Trophoblast cell (in vitro differentiated cells and primary cell): ENCODE data around the gene SAMD11.

Source experiments
- DNase-seq, 2 donors: peaks; one replicate each; pipeline ENCODE4 v3.0.0-alpha.2; 2016
- H2AFZ ChIP-seq: 2 replicates; pipeline ENCODE4 v1.6.1; 2013; ENCODE audit warnings: low read length, moderate library complexity, mild to moderate bottlenecking; ENCODE audit not compliant: insufficient read depth, poor library complexity
- H2AK5ac ChIP-seq: 2 replicates; pipeline ENCODE4 v1.6.1; 2013; ENCODE audit warnings: mild to moderate bottlenecking, low read length
- H2BK120ac ChIP-seq: 2 replicates; pipeline ENCODE4 v1.6.1; 2013; ENCODE audit warnings: low read length, mild to moderate bottlenecking, moderate library complexity; ENCODE audit not compliant: insufficient read depth, poor library complexity
- H2BK12ac ChIP-seq: 2 replicates; pipeline ENCODE4 v1.6.1; 2013; ENCODE audit warnings: mild to moderate bottlenecking, low read length, moderate library complexity
- H2BK5ac ChIP-seq: 2 replicates; pipeline ENCODE4 v1.6.1; 2013; ENCODE audit warnings: low read length, low read depth, moderate library complexity, mild to moderate bottlenecking; ENCODE audit not compliant: poor library complexity
- H3K14ac ChIP-seq: 2 replicates; pipeline ENCODE4 v1.6.1; 2013; ENCODE audit warnings: mild to moderate bottlenecking, low read length
- H3K18ac ChIP-seq: 2 replicates; pipeline ENCODE4 v1.6.1; 2013; ENCODE audit warnings: mild to moderate bottlenecking, low read length
- H3K23ac ChIP-seq: 2 replicates; pipeline ENCODE4 v1.6.1; 2013; ENCODE audit warnings: low read length
- H3K27ac ChIP-seq: 2 replicates; pipeline ENCODE4 v1.5.1; 2013; ENCODE audit warnings: low read depth, mild to moderate bottlenecking, inconsistent platforms, low read length, moderate library complexity
- H3K27me3 ChIP-seq: 2 replicates; pipeline ENCODE4 v1.6.1; 2013; ENCODE audit warnings: inconsistent platforms, mild to moderate bottlenecking, low read length, moderate library complexity; ENCODE audit not compliant: insufficient read depth
- H3K36me3 ChIP-seq, 2 experiments: 1 replicate in 1 of 2; 2 replicates in 1 of 2; pipeline ENCODE4 v1.6.1; 2013; ENCODE audit warnings: low read length in 2 of 2, mild to moderate bottlenecking in 2 of 2, moderate library complexity in 1 of 2; ENCODE audit not compliant: insufficient read depth in 2 of 2, control insufficient read depth in 1 of 2
- H3K4ac ChIP-seq: 2 replicates; pipeline ENCODE4 v1.6.1; 2013; ENCODE audit warnings: low read depth, mild to moderate bottlenecking, low read length, moderate library complexity
- H3K4me1 ChIP-seq, 2 experiments: 1 replicate in 1 of 2; 2 replicates in 1 of 2; pipeline ENCODE4 v1.6.1; 2013; ENCODE audit warnings: low read length in 2 of 2, mild to moderate bottlenecking in 2 of 2, moderate library complexity in 1 of 2; ENCODE audit not compliant: insufficient read depth in 2 of 2, control insufficient read depth in 1 of 2
- H3K4me2 ChIP-seq: 2 replicates; pipeline ENCODE4 v1.6.1; 2013; ENCODE audit warnings: inconsistent platforms, mild to moderate bottlenecking, low read length, moderate library complexity
- H3K4me3 ChIP-seq: 2 replicates; pipeline ENCODE4 v1.5.1; 2013; ENCODE audit warnings: mild to moderate bottlenecking, low read depth, low read length, inconsistent platforms
- H3K79me1 ChIP-seq: one replicate; pipeline ENCODE4 v1.6.1; 2013; ENCODE audit warnings: low read length
- H3K79me2 ChIP-seq: 2 replicates; pipeline ENCODE4 v1.6.1; 2013; ENCODE audit warnings: low read length, mild to moderate bottlenecking; ENCODE audit not compliant: control insufficient read depth, insufficient read depth, poor library complexity
- H3K9ac ChIP-seq: 2 replicates; pipeline ENCODE4 v1.6.1; 2013; ENCODE audit warnings: mild to moderate bottlenecking, low read length
- H3K9me3 ChIP-seq: 2 replicates; pipeline ENCODE4 v1.6.1; 2013; ENCODE audit warnings: low read depth, mild to moderate bottlenecking, control low read depth, inconsistent platforms, low read length; ENCODE audit not compliant: insufficient read depth
- H4K12ac ChIP-seq: 2 replicates; pipeline ENCODE4 v1.6.1; 2013; ENCODE audit warnings: low read depth, mild to moderate bottlenecking, low read length, moderate library complexity
- H4K8ac ChIP-seq: 2 replicates; pipeline ENCODE4 v1.6.1; 2013; ENCODE audit warnings: low read depth, mild to moderate bottlenecking, low read length, moderate library complexity
- H4K91ac ChIP-seq: one replicate; pipeline ENCODE4 v1.6.1; 2013; ENCODE audit warnings: low read depth, mild to moderate bottlenecking, low read length, moderate library complexity
- WGBS: extraction: QIAGEN DNeasy Blood & Tissue Kit; methylation state at CpG from one replicate; pipeline ENCODE4 v1.1.7; 2013; ENCODE audit warnings: missing lambda C conversion rate; ENCODE audit not compliant: insufficient read length, insufficient coverage; ENCODE audit errors: extremely low coverage; 5-methylcytosine and 5-hydroxymethylcytosine counted together

Gene SAMD11

GRCh38 chr1:956636-957035, 32.9 kb downstream of the SAMD11 start:
- Histone ChIP-seq H4K91ac (no peak overlapping the region), H3K27ac (no peak overlapping the region), H3K4ac (no peak overlapping the region), H3K79me1 (peaks cover 10% of the 10 kb centered on the region), H3K9ac (no peak overlapping the region), H4K12ac (no peak overlapping the region), H3K9me3 (peaks cover 3% of the 10 kb centered on the region), H2AK5ac (no peak overlapping the region), H3K4me2 (no peak overlapping the region), H4K8ac (no peak overlapping the region), H3K79me2 (peaks cover 5% of the 10 kb centered on the region), H3K18ac (no peak overlapping the region), H3K4me1 (peaks cover 5 to 15% of the 10 kb centered on the region in 2 experiments), H2BK12ac (no peak overlapping the region), H2BK5ac (no peak overlapping the region), H2BK120ac (no peak overlapping the region), H3K23ac (no peak overlapping the region), H3K36me3 (peaks cover 57 to 60% of the 10 kb centered on the region in 2 experiments), H2AFZ (no peak overlapping the region), H3K14ac (no peak overlapping the region), H3K4me3 (no peak overlapping the region), H3K27me3 (peaks cover 3% of the 10 kb centered on the region)
- no peak for DNase-seq
- WGBS, result no CpG with 5 or more reads among the region's 11 CpGs

- Histone ChIP-seq H4K91ac (peak within 1 kb of the TSS; percentile 84), H3K79me2 (peaks cover 5% of the 10 kb centered on the region), H4K12ac (peak within 1 kb of the TSS; percentile 67), H3K27ac (no peak within 1 kb of the TSS), H3K27me3 (peaks cover 3% of the 10 kb centered on the region), H3K4ac (peak within 1 kb of the TSS; percentile 95), H3K14ac (peak within 1 kb of the TSS; percentile 80), H2BK12ac (peak within 1 kb of the TSS; percentile 51), H2BK120ac (peak within 1 kb of the TSS; percentile 44), H3K18ac (peak within 1 kb of the TSS; percentile 69), H4K8ac (peak within 1 kb of the TSS; percentile 90), H2BK5ac (peak within 1 kb of the TSS; percentile 45), H3K9ac (peak within 1 kb of the TSS; percentile 99), H3K4me1 (peaks cover 5 to 15% of the 10 kb centered on the region in 2 experiments), H3K23ac (no peak within 1 kb of the TSS), H3K9me3 (peaks cover 4% of the 10 kb centered on the region), H3K36me3 (peaks cover 54 to 59% of the 10 kb centered on the region in 2 experiments), H2AK5ac (peak within 1 kb of the TSS; percentile 36), H3K4me3 (peak within 1 kb of the TSS; percentile 98), H2AFZ (peak within 1 kb of the TSS; percentile 77), H3K79me1 (peaks cover 10% of the 10 kb centered on the region), H3K4me2 (peak within 1 kb of the TSS; percentile 98)
- WGBS, result no CpG with 5 or more reads among the region's 101 CpGs
- peak; percentile 85 to 90 for DNase-seq
Measured at GRCh38 chr1:958823-959730, 35.4 kb downstream of the SAMD11 start, which contains the start of gene NOC2L. Gene NOC2L, minus strand, starts transcription at chr1:959256. Its CDS starts 16 bp downstream, at chr1:959240.

- Histone ChIP-seq H4K12ac (no peak overlapping the region), H3K23ac (no peak overlapping the region), H2BK5ac (no peak overlapping the region), H3K79me2 (peaks cover 5% of the 10 kb centered on the region), H4K8ac (peak overlapping the region; percentile 85), H3K4me3 (peak overlapping the region; percentile 96), H3K27me3 (peaks cover 3% of the 10 kb centered on the region), H2BK12ac (peak overlapping the region; percentile 51), H4K91ac (peak overlapping the region; percentile 84), H3K27ac (no peak overlapping the region), H3K9me3 (peaks cover 4% of the 10 kb centered on the region), H2BK120ac (peak overlapping the region; percentile 43), H3K79me1 (peaks cover 10% of the 10 kb centered on the region), H3K18ac (peak overlapping the region; percentile 23), H2AFZ (no peak overlapping the region), H3K14ac (peak overlapping the region; percentile 41), H3K36me3 (peaks cover 47 to 54% of the 10 kb centered on the region in 2 experiments), H3K4me2 (peak overlapping the region; percentile 88), H2AK5ac (peak overlapping the region; percentile 5), H3K4ac (no peak overlapping the region), H3K4me1 (peaks cover 5 to 15% of the 10 kb centered on the region in 2 experiments), H3K9ac (no peak overlapping the region)
- WGBS, result no CpG with 5 or more reads among the region's 57 CpGs
- DNase-seq, result peak in 1 of 2 donors; percentile 33
Measured at GRCh38 chr1:959731-960362, 36.1 kb downstream of the SAMD11 start.

DNA sequence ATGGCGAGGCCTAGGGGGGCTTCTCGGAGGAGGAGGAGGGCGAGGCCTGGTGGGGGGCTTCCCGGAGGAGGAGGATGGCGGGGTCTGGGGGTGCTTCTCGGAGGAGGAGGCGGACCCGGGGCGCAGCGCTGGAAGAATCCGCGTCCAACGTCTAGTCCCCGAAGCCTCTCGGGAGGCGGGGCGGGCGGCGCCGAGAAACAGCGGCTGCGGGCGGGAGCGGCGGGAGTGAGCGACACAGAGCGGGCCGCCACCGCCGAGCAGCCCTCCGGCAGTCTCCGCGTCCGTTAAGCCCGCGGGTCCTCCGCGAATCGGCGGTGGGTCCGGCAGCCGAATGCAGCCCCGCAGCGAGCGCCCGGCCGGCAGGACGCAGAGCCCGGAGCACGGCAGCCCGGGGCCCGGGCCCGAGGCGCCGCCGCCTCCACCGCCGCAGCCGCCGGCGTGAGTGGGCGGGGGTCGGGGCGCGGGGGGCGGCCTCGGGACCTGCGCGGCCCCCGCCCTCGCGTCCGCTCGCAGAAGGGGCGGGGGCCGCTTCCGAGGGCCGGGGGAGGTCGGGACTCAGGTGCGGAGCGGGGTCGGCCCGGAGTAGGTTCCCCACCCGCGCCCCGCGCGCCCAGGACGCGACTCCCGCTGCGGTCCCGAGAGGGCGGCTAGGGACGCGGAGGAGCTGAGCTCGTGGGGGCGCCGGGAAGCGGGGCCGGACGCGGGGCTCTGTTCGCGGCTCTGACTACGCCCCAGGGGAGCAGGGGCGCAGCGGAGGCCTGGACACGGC, 36.8 kb downstream of the SAMD11 start, which contains the start of gene KLHL17:
KLHL17 (plus strand) TSS at position 222 of the 769 bp plus-strand sequence; CDS start at position 332, 110 bp downstream.
- H3K4me1 ChIP-seq, result peaks cover 5 to 15% of the 10 kb centered on the region in 2 experiments
- peak within 1 kb of the TSS; percentile 85 for H4K8ac ChIP-seq
- peak within 1 kb of the TSS; percentile 46 for H3K4ac ChIP-seq
- peaks cover 5% of the 10 kb centered on the region for H3K79me2 ChIP-seq
- WGBS, result no CpG with 5 or more reads among the region's 109 CpGs
- H3K4me2 ChIP-seq, result peak within 1 kb of the TSS; percentile 88
- H3K23ac ChIP-seq, result no peak within 1 kb of the TSS
- H3K9me3 ChIP-seq, result peaks cover 4% of the 10 kb centered on the region
- H3K79me1 ChIP-seq, result peaks cover 10% of the 10 kb centered on the region
- no peak within 1 kb of the TSS for H3K27ac ChIP-seq
- H2BK12ac ChIP-seq, result peak within 1 kb of the TSS; percentile 51
- H3K36me3 ChIP-seq, result peaks cover 42 to 54% of the 10 kb centered on the region in 2 experiments
- H3K18ac ChIP-seq, result peak within 1 kb of the TSS; percentile 57
- H4K91ac ChIP-seq, result peak within 1 kb of the TSS; percentile 84
- H4K12ac ChIP-seq, result peak within 1 kb of the TSS; percentile 51
- peak within 1 kb of the TSS; percentile 67 for H2AFZ ChIP-seq
- H3K27me3 ChIP-seq, result peaks cover 3% of the 10 kb centered on the region
- H2BK5ac ChIP-seq, result no peak within 1 kb of the TSS
- H2AK5ac ChIP-seq, result peak within 1 kb of the TSS; percentile 5
- DNase-seq, result peak; percentile 58 to 72
- H3K9ac ChIP-seq, result peak within 1 kb of the TSS; percentile 66
- H3K4me3 ChIP-seq, result peak within 1 kb of the TSS; percentile 96
- peak within 1 kb of the TSS; percentile 43 for H2BK120ac ChIP-seq
- H3K14ac ChIP-seq, result peak within 1 kb of the TSS; percentile 41
